ENCODE data around the gene TMEM150C.
A peak's percentile ranks its signal among the peaks of the same experiment; 100 is the strongest.

TMEM150C gene

DNA sequence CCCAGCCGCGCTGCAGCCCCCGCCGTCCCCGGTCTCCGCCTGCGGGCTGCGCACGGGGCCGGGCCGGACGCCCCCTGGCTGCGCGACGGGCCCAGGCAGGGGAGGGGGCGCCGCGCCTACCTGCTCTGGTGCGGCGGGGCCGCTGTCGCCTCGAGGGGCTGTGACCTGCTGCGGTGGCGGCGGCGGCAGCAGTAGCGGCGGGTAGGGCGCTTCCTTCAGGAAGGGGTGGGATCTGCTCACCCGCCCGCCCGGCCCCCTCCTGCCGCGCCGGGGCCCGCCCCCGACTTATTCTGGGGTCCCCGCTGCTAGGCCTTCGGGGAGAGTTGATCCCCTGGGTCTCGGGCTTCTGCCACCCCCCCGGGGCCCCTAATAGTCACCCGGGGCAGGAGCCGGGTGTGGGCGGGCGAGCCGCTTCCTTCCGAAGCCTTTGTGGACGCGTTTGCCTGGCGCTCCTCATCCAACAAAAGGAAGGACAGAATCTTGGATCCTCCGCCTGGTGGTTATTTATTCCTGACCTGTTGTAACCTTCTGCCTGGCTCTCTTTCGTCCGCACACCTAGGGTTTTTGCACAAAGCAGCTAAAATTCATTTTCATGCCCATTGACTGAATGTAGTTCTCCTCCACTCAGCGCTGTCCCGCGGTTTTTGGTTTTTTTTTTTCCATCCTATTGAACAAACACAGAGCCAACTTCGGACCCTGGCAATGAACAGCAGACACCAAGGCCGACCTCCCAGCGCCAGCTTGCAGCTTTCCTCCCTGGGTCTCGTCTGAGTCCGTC lies at the start of gene TMEM150C:
TMEM150C (minus strand) TSS at position 203 of the 778 bp plus-strand sequence. CDS start 57,331 bp downstream, outside the sequence.
- DNase-seq (ENCODE audit: low read depth), result no peak
- TF ChIP-seq, protein P1, sequence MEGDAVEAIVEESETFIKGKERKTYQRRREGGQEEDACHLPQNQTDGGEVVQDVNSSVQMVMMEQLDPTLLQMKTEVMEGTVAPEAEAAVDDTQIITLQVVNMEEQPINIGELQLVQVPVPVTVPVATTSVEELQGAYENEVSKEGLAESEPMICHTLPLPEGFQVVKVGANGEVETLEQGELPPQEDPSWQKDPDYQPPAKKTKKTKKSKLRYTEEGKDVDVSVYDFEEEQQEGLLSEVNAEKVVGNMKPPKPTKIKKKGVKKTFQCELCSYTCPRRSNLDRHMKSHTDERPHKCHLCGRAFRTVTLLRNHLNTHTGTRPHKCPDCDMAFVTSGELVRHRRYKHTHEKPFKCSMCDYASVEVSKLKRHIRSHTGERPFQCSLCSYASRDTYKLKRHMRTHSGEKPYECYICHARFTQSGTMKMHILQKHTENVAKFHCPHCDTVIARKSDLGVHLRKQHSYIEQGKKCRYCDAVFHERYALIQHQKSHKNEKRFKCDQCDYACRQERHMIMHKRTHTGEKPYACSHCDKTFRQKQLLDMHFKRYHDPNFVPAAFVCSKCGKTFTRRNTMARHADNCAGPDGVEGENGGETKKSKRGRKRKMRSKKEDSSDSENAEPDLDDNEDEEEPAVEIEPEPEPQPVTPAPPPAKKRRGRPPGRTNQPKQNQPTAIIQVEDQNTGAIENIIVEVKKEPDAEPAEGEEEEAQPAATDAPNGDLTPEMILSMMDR (IDR thresholded peaks at IDR 0.05; ENCODE audit: control insufficient read depth, insufficient read depth, low read depth, low read length, missing control alignments), result peak; percentile 2
- peak within 1 kb of the TSS; percentile 55 for H3K4me3 ChIP-seq (ENCODE audit: control insufficient read depth, low read depth, low read length)

DNA sequence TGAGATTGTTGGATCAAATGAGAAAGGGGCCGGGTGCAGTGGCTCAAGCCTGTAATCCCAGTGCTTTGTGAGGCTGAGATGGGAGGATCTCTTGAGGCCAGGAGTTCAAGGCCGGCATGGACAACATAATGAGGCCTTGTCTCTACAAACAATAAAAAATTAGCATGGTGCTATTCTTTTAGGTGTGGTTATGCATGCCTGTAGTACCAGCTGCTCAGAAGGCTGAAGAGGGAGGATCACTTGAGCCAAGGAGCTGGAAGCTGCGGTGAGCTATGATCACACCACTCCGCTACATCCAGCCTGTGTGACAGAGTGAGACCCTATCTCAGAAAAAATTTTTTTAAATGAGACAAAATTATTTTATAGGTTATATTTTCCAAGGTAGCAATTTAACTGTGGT lies 49.7 kb upstream of the TMEM150C start:
- H3K4me3 ChIP-seq (ENCODE audit: control insufficient read depth, low read depth, low read length), result no peak overlapping the region
- TF ChIP-seq, protein P1 (IDR thresholded peaks at IDR 0.05; ENCODE audit: control insufficient read depth, insufficient read depth, low read depth, low read length, missing control alignments), result no peak
- no peak for DNase-seq (ENCODE audit: low read depth)

DNA sequence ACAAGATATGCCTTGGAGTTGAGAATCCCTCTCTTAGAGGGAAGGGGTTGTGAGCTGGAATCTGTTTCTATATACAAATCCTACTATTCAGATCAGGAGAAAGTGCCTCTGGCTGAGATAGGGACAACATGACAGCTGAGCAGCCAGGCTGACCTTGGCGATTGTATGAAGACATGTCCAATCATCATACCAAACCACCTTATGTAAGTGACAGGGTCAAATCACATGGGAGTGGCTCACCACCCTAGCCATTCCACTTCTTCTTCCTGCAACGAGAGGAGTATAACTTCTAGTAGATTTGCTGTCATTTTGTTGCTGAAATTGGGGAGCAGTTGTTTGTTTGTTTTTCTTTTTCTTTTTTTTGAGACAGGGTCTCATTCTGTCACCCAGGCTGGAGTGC lies 48.3 kb upstream of the TMEM150C start:
- TF ChIP-seq, protein P1 (IDR thresholded peaks at IDR 0.05; ENCODE audit: control insufficient read depth, insufficient read depth, low read depth, low read length, missing control alignments), result no peak
- DNase-seq (ENCODE audit: low read depth), result no peak
- H3K4me3 ChIP-seq (ENCODE audit: control insufficient read depth, low read depth, low read length), result no peak overlapping the region

DNA sequence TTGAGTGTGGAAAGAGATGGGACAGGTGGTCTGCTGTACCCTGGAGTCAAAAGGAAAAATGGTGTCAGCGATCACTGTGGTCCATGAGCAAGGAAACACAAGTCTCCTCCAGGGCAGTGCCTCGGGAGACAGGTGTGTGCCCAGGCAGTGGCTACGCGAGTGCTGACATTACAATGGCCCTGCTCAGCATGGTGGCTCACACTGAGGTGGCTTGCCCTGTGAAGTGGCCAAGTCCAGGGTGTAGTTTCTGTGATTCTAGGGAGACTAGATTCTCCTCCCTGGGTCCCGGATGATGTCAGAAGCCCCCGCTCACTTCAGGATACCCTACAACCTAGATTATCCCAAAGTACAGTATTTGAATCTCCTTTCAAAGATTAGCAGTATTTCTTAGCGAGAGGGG lies 44.8 kb upstream of the TMEM150C start:
- no peak overlapping the region for H3K4me3 ChIP-seq (ENCODE audit: control insufficient read depth, low read depth, low read length)
- TF ChIP-seq, protein P1 (IDR thresholded peaks at IDR 0.05; ENCODE audit: control insufficient read depth, insufficient read depth, low read depth, low read length, missing control alignments), result no peak
- no peak for DNase-seq (ENCODE audit: low read depth)

DNA sequence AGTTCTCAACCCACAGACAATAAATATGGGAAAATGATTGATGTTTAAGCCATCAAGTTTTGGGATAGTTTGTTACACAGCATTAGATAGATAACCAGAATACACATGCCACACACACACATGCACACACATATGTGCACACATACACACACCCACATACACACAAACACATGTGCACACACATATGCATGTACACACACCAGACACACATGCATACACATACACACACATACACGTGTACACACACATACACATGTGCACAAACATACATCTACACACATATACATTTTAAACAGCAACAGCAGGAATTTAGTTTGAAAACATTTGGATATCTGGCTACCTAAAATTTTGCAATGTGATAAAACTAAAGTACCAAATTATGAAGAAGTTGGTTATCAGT lies 42.7 kb upstream of the TMEM150C start:
- TF ChIP-seq, protein P1 (IDR thresholded peaks at IDR 0.05; ENCODE audit: control insufficient read depth, insufficient read depth, low read depth, low read length, missing control alignments), result no peak
- H3K4me3 ChIP-seq (ENCODE audit: control insufficient read depth, low read depth, low read length), result no peak overlapping the region
- no peak for DNase-seq (ENCODE audit: low read depth)

DNA sequence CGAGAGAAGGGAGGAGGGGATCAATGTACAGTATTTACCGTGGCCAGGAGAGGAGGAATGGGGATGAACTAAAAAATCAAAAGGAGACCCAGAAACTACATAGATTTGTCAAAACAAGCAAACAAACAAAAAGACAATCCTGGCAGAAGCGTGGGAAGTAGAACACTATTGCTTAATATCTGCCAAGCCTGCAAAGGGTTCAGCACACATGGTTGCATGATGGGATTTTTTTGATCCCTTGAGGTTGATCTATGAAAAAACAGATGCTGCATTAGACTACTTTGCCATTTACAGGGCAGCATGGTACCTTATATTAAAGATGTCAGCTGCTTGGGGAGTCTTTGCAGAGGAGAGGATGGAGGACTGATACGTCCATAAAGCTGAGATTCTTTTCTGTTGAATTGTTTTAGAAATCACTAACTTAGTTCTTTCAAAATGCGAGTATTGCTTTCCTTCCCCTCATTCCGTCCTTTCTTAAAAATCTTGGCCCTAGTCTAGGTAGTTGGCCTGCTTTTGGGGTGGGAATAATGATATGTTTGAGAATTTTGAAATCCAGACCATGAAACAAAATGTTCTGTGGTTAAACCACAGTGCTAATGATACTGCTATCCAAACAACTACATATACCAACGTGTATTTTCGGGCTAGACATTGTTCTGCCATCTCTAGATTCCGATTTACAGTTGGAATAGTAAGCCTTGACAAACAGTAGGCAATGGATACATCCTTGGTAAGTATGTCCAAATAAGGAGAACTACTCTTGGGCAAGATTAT lies 39.6 kb upstream of the TMEM150C start:
- no peak for DNase-seq (ENCODE audit: low read depth)
- no peak overlapping the region for H3K4me3 ChIP-seq (ENCODE audit: control insufficient read depth, low read depth, low read length)
- TF ChIP-seq, protein P1 (IDR thresholded peaks at IDR 0.05; ENCODE audit: control insufficient read depth, insufficient read depth, low read depth, low read length, missing control alignments), result no peak

All from AG09309 (cell line).